Fibroblast of skin of scalp (primary cell): ENCODE measurements around the gene PLEKHG4B.
"Not testable (repeated sequence)": the region's sequence is repeated elsewhere in the genome, so short reads cannot be mapped to it uniquely, and the experiment has no call there.

Source experiments
- DNase-seq: peaks from one replicate; pipeline ENCODE4 v3.0.0-alpha.2; 2013

The PLEKHG4B gene

GRCh38 chr5:188488-189481, 96.8 kb downstream of the PLEKHG4B start:
- peak; percentile 84 for DNase-seq

GRCh38 chr5:189486-189885, 97.5 kb downstream of the PLEKHG4B start:
- DNase-seq = no peak

DNA sequence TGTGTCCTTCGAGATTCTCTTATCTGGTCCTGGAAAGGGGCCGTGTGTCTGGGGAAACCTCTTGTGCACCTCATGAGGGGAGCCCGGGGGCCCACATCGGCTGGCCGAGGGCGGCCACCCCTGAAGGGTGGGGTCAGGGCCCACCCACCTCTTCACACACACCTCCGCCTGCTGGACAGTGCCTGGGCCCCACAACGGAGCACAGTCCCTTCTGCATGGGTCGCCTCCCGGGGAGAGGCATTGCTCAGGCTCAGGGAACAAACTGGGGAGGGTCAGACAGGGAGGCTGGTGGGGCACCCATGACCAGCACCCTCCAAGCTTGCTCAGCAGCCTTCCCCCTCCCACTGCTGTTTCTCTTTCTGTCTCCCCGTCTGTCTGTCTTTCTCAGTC, 98.0 kb downstream of the PLEKHG4B start:
- DNase-seq = no peak

GRCh38 chr5:190366-191035, 98.5 kb downstream of the PLEKHG4B start:
- no peak for DNase-seq

DNA sequence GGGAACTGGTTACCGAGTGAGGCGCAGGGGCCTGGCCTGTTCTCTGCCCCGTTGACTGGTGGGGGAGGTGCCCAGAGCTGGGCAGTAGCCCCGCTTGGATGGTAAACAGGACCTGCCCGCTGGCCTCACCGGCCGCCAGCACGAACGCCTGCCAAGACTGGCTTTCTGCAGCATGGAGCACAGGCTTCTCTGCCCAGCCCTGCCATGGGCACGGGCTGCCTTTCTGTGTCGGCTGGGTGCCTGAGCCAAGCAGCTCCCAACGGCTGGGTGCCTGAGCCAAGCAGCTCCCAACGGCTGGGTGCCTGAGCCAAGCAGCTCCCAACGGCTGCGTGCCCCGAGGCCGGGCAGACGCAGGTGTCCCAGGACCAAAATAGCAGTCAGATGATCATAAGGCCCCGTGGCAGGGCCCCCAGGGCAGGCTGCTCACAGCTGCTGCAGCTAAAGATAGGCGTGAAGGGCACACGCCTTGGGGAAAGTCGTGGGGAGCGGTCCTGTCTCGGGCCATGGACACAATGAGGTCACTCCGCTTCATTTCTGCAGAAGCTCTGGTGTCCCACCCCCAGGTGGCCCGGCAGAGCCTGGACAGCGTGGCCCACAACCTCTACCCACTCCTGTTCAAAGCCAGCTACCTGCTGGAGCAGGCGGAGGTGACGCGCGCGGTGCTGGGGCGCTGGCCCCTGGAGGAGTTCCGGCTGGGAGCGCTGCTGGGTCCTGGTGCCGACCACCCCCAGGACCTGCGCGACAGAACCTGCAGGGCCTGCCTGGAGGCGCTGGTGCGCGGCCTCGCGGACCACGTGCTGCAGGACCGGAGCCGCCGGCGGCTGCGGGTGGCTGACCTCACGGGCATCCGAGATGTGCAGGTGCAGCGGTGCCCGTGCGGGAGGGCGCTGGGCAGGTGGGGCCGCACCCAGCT, 99.3 kb downstream of the PLEKHG4B start, which contains the start of gene LRRC14B:
LRRC14B (plus strand) TSS at position 460 of the 913 bp plus-strand sequence; CDS start at position 504, 44 bp downstream.
- no peak for DNase-seq

DNA sequence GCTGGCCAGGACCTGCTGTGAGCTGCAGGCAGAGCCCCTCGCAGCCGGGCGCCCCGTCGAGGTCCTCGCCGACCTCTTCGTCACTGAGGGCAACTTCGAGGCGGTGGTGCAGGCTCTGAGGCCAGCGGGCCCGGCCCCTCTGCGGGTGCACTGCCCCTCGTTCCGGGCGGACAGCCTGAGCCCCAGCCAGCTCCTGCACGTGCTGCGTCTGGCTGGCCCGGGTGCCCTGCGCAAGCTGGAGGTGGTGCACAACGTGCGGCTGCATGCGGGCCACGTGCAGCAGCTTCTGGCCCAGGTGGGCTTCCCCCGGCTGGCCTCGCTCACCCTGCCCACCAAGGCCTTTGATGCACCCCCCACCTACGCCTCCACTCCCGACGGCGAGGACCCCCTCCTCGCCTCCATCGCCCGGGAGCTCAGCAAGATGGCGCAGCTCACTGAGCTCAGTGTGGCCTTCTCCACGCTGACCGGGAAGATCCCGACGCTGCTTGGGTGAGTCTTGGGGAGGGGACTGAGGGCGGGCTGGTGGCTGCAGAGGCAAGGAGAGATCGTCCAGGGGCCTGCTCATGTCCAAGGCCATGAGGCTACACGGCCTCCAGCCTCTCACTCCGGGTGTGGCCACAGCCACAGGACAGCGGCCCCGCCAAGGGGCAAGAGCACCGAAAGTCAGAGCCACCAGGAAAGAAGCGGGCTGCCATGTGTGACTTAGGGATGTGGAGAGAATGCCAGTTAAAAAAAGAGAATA, 100.2 kb downstream of the PLEKHG4B start:
- no peak for DNase-seq

DNA sequence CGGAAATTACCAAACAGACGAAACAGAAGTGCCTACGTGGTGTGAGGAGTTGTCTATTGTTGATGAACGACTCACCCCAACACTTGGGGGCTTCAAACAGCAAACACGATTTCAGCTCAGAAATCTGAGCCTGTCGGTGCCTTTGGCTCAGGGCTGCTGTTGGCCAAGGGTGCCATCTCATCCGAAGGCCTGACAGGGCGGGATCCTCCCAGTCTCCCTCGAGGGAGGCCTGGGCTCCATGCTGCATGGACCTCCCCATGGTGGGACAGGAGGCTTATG, 100.7 kb downstream of the PLEKHG4B start:
- DNase-seq = no peak

GRCh38 chr5:192970-193831, 101.2 kb downstream of the PLEKHG4B start:
- DNase-seq = no peak

GRCh38 chr5:194102-194501, 102.1 kb downstream of the PLEKHG4B start:
- DNase-seq = no peak

- no peak for DNase-seq
Measured at GRCh38 chr5:194603-195209, 102.7 kb downstream of the PLEKHG4B start.

GRCh38 chr5:195401-196160, 103.6 kb downstream of the PLEKHG4B start:
- no peak for DNase-seq

- DNase-seq = no peak
Measured at GRCh38 chr5:196350-196749, 104.4 kb downstream of the PLEKHG4B start.

- not testable (repeated sequence) for DNase-seq
Measured at GRCh38 chr5:197031-197430, 105.1 kb downstream of the PLEKHG4B start.

DNA sequence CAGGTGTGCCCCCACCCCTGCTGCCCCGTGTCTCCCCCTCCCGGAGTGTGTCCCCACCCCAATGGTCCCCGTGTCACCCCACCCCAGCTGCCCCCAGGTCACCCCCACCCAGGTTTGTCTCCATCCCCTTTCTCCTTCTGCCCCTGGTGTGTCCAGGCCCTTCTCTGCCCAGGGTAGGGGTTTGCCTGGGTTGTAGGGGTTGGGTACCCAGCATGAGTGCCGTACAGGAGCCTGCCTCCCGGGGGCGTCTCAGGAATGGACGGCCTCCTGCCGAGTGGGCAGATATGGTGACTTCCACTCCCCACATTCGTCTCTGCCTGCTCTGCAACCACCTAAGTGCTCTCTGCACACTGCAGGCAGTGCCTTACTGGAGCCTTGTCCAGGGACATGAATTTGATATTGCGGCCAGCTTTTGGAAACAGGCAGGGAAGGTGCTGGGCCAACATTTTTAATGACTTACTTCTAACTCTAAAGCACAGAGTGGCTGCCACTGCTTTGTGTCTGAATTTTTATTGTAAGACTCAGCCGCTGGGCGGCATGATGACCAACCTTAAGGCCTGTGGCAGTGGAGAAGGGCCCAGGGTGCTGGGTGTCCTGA, 106.0 kb downstream of the PLEKHG4B start:
- no peak for DNase-seq

- DNase-seq = no peak
Measured at GRCh38 chr5:198516-199196, 106.7 kb downstream of the PLEKHG4B start.

GRCh38 chr5:199197-199949, 107.4 kb downstream of the PLEKHG4B start:
- DNase-seq = no peak

DNA sequence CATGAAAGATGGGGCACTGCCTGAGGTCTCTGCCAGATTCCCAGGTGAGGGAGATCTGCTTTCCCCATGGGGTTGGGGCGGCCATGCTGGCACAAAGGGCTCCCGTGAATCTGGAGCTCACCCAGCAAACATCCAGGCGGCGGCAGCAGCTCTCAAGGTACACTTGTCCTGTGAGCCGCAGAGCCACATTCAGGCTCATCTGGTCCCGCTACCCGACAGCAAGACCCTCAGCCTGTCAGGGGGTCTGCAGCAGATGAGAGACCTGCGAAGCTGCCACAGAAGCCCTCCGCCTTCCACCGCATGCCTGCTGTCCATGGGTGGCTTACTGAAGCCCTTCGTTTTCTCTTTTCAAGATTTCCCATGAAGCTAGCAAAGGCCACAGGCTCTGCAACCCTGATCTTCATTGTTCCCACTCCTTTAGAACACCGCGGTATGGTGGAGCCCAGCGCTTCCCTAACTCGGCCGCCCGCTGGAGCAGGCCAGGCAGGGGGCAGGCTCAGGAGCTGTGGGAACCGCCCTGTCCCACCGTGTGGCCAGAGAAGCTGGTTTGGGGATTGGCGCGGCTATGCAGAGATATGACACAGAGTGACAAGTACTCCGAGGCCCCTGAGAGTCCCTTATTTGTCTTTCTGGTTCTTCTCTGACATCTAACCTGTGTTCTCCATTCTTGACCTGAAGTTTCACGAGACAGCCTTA, 108.1 kb downstream of the PLEKHG4B start:
- DNase-seq = no peak
